Measurements from ENCODE around the gene NR6A1.
A peak's percentile ranks its signal among the peaks of the same experiment; 100 is the strongest.

Gene NR6A1

GRCh38 chr9:124771021-124771866, at the start of gene NR6A1:
Gene NR6A1, minus strand, starts transcription at chr9:124771311.
- peak; percentile 98 for DNase-seq

- peak; percentile 98 for DNase-seq
Observed at GRCh38 chr9:124818431-124819281, 47.5 kb upstream of the NR6A1 start.

GRCh38 chr9:124815601-124816000, 44.5 kb upstream of the NR6A1 start:
- no peak for DNase-seq

GRCh38 chr9:124814164-124814535, 43.0 kb upstream of the NR6A1 start:
- no peak for DNase-seq

GRCh38 chr9:124813501-124814163, 42.5 kb upstream of the NR6A1 start:
- DNase-seq, result peak; percentile 70

- DNase-seq, result no peak
Observed at GRCh38 chr9:124813041-124813440, 41.9 kb upstream of the NR6A1 start.

GRCh38 chr9:124812441-124812876, 41.3 kb upstream of the NR6A1 start:
- DNase-seq, result peak; percentile 99

GRCh38 chr9:124810663-124811355, 39.7 kb upstream of the NR6A1 start:
- peak; percentile 99 for DNase-seq

- no peak for DNase-seq
Observed at GRCh38 chr9:124809741-124810500, 38.8 kb upstream of the NR6A1 start.

- peak; percentile 92 for DNase-seq
Observed at GRCh38 chr9:124809211-124809610, 38.1 kb upstream of the NR6A1 start.

- peak; percentile 72 for DNase-seq
Observed at GRCh38 chr9:124808246-124808956, 37.3 kb upstream of the NR6A1 start.

GRCh38 chr9:124805186-124805585, 34.1 kb upstream of the NR6A1 start:
- DNase-seq, result no peak

- no peak for DNase-seq
Observed at GRCh38 chr9:124803911-124804310, 32.8 kb upstream of the NR6A1 start.

GRCh38 chr9:124802426-124802825, 31.3 kb upstream of the NR6A1 start:
- DNase-seq, result no peak

- DNase-seq, result no peak
Observed at GRCh38 chr9:124801356-124801755, 30.2 kb upstream of the NR6A1 start.

- no peak for DNase-seq
Observed at GRCh38 chr9:124800306-124801259, 29.5 kb upstream of the NR6A1 start.

GRCh38 chr9:124799274-124800006, 28.3 kb upstream of the NR6A1 start:
- DNase-seq, result no peak

- DNase-seq, result no peak
Observed at GRCh38 chr9:124797343-124798103, 26.4 kb upstream of the NR6A1 start.
